ENCODE measurements around the gene MBOAT1.

MBOAT1 gene

DNA sequence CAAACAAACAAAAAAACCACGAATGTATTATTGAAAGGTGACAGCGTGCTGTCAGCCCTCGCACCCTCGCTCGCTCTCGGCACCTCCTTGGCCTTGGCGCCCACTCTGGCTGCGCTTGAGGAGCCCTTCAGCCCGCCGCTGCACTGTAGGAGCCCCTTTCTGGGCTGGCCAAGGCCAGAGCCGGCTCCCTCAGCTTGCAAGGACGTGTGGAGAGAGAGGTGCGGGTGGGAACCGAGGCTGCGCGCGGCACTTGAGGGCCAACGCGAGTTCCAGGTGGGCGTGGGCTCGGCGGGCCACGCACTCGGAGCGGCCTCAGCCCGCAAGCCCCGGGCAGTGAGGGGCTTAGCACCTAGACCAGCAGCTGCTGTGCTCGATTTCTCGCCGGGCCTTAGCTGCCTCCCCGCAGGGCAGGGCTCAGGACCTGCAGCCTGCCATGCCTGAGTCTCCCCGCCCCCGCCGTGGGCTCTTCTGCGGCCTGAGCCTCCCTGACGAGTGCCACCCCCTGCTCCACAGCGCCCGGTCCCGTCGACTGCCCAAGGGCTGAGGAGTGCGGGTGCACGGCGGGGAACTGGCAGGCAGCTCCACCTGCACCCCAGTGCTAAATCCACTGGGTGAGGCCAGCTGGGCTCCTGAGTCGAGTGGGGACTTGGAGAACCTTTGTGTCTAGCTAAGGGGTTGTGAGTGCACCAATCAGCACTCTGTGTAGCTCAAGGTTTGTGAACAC lies 20.9 kb upstream of the MBOAT1 start:
- DNase-seq (ENCODE audit: low spot score), result no peak
- TF ChIP-seq, protein P1, sequence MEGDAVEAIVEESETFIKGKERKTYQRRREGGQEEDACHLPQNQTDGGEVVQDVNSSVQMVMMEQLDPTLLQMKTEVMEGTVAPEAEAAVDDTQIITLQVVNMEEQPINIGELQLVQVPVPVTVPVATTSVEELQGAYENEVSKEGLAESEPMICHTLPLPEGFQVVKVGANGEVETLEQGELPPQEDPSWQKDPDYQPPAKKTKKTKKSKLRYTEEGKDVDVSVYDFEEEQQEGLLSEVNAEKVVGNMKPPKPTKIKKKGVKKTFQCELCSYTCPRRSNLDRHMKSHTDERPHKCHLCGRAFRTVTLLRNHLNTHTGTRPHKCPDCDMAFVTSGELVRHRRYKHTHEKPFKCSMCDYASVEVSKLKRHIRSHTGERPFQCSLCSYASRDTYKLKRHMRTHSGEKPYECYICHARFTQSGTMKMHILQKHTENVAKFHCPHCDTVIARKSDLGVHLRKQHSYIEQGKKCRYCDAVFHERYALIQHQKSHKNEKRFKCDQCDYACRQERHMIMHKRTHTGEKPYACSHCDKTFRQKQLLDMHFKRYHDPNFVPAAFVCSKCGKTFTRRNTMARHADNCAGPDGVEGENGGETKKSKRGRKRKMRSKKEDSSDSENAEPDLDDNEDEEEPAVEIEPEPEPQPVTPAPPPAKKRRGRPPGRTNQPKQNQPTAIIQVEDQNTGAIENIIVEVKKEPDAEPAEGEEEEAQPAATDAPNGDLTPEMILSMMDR (IDR thresholded peaks at IDR 0.05; ENCODE audit: extremely low read depth, missing control alignments), result no peak

DNA sequence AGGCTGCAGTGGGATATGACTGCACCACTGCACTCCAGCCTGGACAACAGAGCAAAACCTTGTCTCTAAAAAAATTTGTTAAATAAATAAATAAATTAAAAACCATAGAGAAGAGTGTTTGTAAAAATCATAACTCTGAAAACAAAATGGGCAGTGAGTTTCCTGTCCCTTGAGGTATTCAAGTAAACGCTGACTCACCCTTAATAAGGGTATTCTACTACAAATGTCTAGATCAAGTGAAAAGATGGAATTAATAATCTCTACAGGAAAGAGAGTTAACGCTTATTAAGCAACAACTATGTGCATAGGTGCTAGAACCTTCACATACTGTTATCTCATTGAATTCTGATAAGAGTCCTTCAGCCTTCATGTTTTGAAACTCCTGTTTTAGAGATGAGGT lies 19.9 kb upstream of the MBOAT1 start:
- no peak for DNase-seq (ENCODE audit: low spot score)
- TF ChIP-seq, protein P1 (IDR thresholded peaks at IDR 0.05; ENCODE audit: extremely low read depth, missing control alignments), result no peak

DNA sequence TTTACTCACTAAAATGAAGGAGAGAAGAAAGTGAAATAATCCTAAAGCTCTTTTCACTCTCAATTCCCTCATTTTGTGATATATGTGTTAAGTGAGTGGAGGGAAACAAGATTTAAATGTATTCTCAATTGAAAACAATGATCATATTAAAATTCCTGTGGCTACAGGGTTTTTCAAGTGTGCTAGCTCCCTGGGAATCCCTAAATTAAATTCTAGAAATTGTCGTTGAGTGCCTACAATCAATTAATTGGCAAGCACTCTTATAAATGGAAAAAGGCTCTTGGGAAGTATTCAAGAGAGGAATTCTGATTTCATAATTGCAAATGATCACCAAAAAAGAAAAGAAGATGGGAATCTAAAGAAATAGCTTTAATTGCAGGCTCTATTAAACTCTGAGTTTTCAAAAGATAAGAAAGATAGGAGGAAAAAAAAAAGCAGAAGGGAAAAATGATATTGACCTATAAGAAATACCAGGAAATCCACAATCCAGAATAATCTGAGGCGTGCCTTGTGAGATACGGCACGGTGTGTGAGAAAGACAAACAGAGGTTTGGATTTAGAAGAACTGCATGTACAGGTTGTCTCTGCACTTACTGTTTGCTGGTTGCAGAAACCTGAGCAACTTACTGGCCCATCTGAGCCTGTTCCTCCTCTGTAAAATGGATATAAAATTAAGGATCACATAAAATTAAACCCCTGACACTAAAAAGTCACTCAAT lies 18.3 kb upstream of the MBOAT1 start:
- TF ChIP-seq, protein P1 (IDR thresholded peaks at IDR 0.05; ENCODE audit: extremely low read depth, missing control alignments), result no peak
- DNase-seq (ENCODE audit: low spot score), result no peak

DNA sequence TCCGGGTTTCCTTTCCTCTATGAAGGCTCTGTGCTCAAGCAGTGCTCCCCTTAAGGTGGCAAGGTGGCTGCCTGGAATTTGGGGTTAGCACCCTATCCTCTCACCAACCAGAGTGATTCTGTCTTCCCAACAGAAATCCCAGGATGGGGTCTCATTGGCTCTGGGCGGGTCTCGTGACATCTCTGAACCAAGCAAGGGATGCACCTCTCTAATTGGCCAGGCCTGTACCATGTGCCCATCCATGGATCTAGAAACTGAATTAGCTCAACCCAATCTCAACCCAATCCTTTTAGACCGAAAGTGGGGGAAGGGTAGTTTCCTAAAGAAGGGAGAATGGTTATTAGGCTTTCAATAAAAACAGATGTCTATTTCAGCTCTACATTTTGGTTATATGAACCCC lies 17.6 kb upstream of the MBOAT1 start:
- TF ChIP-seq, protein P1 (IDR thresholded peaks at IDR 0.05; ENCODE audit: extremely low read depth, missing control alignments), result no peak
- DNase-seq (ENCODE audit: low spot score), result no peak

DNA sequence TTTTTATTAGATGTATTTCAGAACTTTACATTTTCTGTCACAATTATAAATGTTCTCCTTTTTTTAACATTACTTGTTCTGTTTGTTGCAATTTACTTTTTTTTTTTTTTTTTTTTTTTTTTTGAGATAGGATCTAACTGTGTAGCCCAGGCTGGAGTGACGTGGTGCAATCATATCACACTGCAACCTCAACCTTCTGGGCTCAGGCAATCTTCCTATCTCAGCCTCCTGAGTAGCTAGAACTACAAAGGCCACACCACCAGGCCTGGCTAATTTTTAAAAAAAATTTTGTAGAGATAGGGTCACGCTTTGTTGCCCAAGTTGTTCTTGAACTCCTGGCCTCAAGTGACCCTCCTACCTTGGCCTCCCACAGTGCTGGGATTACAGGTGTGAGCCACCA lies 15.1 kb upstream of the MBOAT1 start:
- no peak for DNase-seq (ENCODE audit: low spot score)
- TF ChIP-seq, protein P1 (IDR thresholded peaks at IDR 0.05; ENCODE audit: extremely low read depth, missing control alignments), result no peak

DNA sequence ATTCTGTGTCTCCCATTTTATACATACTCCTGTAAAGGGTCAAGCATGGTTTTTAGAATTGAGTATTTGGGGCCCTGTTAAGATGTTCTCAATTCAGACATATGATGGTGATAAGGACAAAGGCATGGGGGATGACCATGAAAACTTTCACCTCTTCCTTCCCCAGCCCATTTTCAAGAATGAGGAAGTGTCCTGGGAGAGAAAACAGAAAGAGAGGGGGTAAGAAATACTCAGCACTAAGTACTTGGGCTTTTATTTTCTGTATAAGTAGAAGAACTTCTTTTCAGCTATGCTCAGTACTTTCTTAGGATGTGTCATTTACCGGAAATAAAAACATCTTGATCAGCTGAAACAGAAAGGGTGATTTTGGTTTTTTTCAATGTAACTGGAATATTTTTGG lies 10.9 kb upstream of the MBOAT1 start:
- no peak for DNase-seq (ENCODE audit: low spot score)
- TF ChIP-seq, protein P1 (IDR thresholded peaks at IDR 0.05; ENCODE audit: extremely low read depth, missing control alignments), result no peak

DNA sequence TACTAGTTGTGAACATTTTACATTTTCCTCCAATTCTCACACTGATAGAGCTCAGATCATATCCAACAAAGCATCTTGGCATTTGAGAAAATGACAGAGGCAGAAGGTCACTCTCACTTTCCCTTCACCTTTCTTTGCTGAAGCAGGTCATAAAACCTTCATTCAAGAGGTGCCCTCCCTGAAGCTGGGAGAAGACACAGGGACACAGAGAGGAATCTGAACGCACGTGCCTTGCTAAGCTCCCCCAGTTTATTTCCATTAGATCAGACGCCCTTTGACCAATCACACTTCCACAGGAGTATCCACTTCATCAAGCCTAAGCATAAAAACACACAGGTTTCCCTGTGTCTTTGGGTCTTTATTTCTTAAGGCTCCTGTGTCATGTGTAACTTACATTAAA lies 9.2 kb upstream of the MBOAT1 start:
- no peak for DNase-seq (ENCODE audit: low spot score)
- TF ChIP-seq, protein P1 (IDR thresholded peaks at IDR 0.05; ENCODE audit: extremely low read depth, missing control alignments), result no peak
